Ovary (tissue), 9 donors: ENCODE data around the gene AANAT. TPM values are rescaled to one million over a fixed set of nuclear protein-coding genes. Genes with fewer than 3 reads are reported as not detected.

ENCODE experiments used
- DNase-seq, 5 donors: peaks; one replicate each; pipeline ENCODE4 v3.0.0-alpha.2; 2019 to 2020
- H3K27ac ChIP-seq, 2 donors: fragments of 200-600 bp; one replicate each; pipeline versions ENCODE4 v1.5.1 to v1.8.0; 2019 to 2022
- H3K27me3 ChIP-seq: fragments of 200-600 bp; one replicate; pipeline ENCODE4 v1.8.0; 2022
- H3K36me3 ChIP-seq: fragments of 200-600 bp; sonication (generic); one replicate; pipeline ENCODE4 v1.5.1; 2019
- H3K4me1 ChIP-seq: one replicate; pipeline ENCODE4 v1.8.1; 2013; ENCODE audit warnings: mild to moderate bottlenecking, moderate library complexity; ENCODE audit not compliant: insufficient read depth
- H3K4me3 ChIP-seq: fragments of 200-600 bp; sonication (generic); one replicate; pipeline ENCODE4 v1.5.1; 2017
- H3K9me3 ChIP-seq, 2 donors: fragments of 200-600 bp in 1 of 2; sonication (generic) in 1 of 2; one replicate each; pipeline versions ENCODE4 v1.5.1 to v1.8.1; 2013 to 2019; ENCODE audit warnings: mild to moderate bottlenecking in 1 of 2, moderate library complexity in 1 of 2
- CTCF ChIP-seq, 3 donors: fragments of 450-650 bp in 2 of 3; fragments of 200-600 bp in 1 of 3; IDR thresholded peaks; one replicate each; pipeline versions ENCODE4 v1.5.1 to v1.8.0; 2016 to 2022; ENCODE audit warnings: antibody characterized with exemption in 3 of 3, mild to moderate bottlenecking in 1 of 3
- EP300 ChIP-seq: sonication (generic); formaldehyde crosslinking; IDR thresholded peaks from one replicate; pipeline ENCODE4 v1.6.1; 2017; ENCODE audit warnings: antibody characterized with exemption
- POLR2A ChIP-seq: fragments of 450-650 bp; IDR thresholded peaks from one replicate; pipeline ENCODE4 v1.6.1; 2017; ENCODE audit warnings: antibody characterized with exemption, mild to moderate bottlenecking, moderate library complexity
- WGBS, 3 donors: extraction: QIAGEN DNeasy Blood & Tissue Kit in 1 of 3; methylation state at CpG; one replicate each; pipeline versions ENCODE4 v1.1.5 to v1.1.7; 2013 to 2017; 5-methylcytosine and 5-hydroxymethylcytosine counted together
- intact Hi-C, 4 donors: fragments of 100-400 bp; cut with DNase I; formaldehyde crosslinking; loops; one replicate each; pipeline versions ENCODE4 v1.11.0 to v1.15.1; 2022 to 2023
- polyA plus RNA-seq, 2 donors: library from polyadenylated mRNA; stranded (reverse); fragments of 200-250 nt in 1 of 2; fragments of 350-450 nt in 1 of 2; fragmentation: Illumina TruSeq in 1 of 2; extraction: RNeasy Lipid Tissue Mini Kit (QIAGEN cat#74804) in 1 of 2; gene quantifications; one replicate each; pipeline ENCODE4 v1.2.3, GENCODE V29; 2013 to 2014
- total RNA-seq, 7 donors: library from RNA; depleted of rRNA in 2 of 7; stranded (reverse); fragments of >200 nt in 2 of 7; fragmentation: NEBNext Ultra II Directional in 3 of 7; extraction: Animal tissue kit (Norgen Biotek cat#: 25700) in 3 of 7; gene quantifications; one replicate each; pipeline versions ENCODE4 v1.1.0 to v1.2.4, GENCODE V29; 2016 to 2023
- donor health status: DM: no; HTN: no; CAD: no; lungs with moderate emphysema.
- donor health status: DM: no; HTN: no; CAD: no.
- donor health status: Bipolar disorder and iron deficiency.
- donor health status: DM: yes; HTN: yes; CAD: no.
- donor health status: DM: no; HTN: no; CAD: no.
- donor health status: DM: yes; HTN: yes; CAD: no.

AANAT gene
- total and polyA plus RNA-seq, 9 donors = not detected

- WGBS, 3 donors = 95 to 98% (median 95%) methylated on average over 9 of the region's 9 CpGs
- intact Hi-C loops = no loop called here
These were observed 33.7 kb upstream of the AANAT start for GRCh38 chr17:76433693-76434092.

GRCh38 chr17:76434870-76435269 is 32.5 kb upstream of the AANAT start:
- no peak overlapping the region for H3K27ac ChIP-seq
- DNase-seq = no peak
- intact Hi-C loops = no loop called here

More at GRCh38 chr17:76433693-76434092, 33.7 kb upstream of the AANAT start:
- TF ChIP-seq POLR2A (no peak), CTCF (IDR thresholded peaks at IDR 0.05) (no peak), EP300 (no peak)
- no peak overlapping the region for H3K4me3 ChIP-seq
- H3K4me1 ChIP-seq = peaks cover 2% of the 10 kb centered on the region
- no peaks in the 10 kb centered on the region for H3K36me3 ChIP-seq
- no peak for DNase-seq
- H3K9me3 ChIP-seq = no peaks in the 10 kb centered on the region
- H3K27ac ChIP-seq = no peak overlapping the region
- H3K27me3 ChIP-seq = no peaks in the 10 kb centered on the region

GRCh38 chr17:76435751-76436150 is 31.7 kb upstream of the AANAT start:
- H3K27me3 ChIP-seq = no peaks in the 10 kb centered on the region
- peaks cover 2% of the 10 kb centered on the region for H3K4me1 ChIP-seq
- H3K36me3 ChIP-seq = no peaks in the 10 kb centered on the region
- no peak overlapping the region for H3K27ac ChIP-seq
- TF ChIP-seq CTCF (IDR thresholded peaks at IDR 0.05) = no peak
- no peak for TF ChIP-seq EP300
- no peak for TF ChIP-seq POLR2A
- no peaks in the 10 kb centered on the region for H3K9me3 ChIP-seq
- WGBS, 3 donors = 94 to 97% (median 95%) methylated on average over 11 of the region's 11 CpGs
- DNase-seq = no peak
- no peak overlapping the region for H3K4me3 ChIP-seq
- intact Hi-C loops = no loop called here

More at GRCh38 chr17:76434870-76435269, 32.5 kb upstream of the AANAT start:
- peaks cover 2% of the 10 kb centered on the region for H3K4me1 ChIP-seq
- no peak overlapping the region for H3K4me3 ChIP-seq
- WGBS, 3 donors = 87 to 88% (median 88%) methylated on average over 7 of the region's 7 CpGs
- no peak for TF ChIP-seq CTCF (IDR thresholded peaks at IDR 0.05)
- no peak for TF ChIP-seq POLR2A
- no peak for TF ChIP-seq EP300
- H3K9me3 ChIP-seq = no peaks in the 10 kb centered on the region
- no peaks in the 10 kb centered on the region for H3K27me3 ChIP-seq
- H3K36me3 ChIP-seq = no peaks in the 10 kb centered on the region

DNA sequence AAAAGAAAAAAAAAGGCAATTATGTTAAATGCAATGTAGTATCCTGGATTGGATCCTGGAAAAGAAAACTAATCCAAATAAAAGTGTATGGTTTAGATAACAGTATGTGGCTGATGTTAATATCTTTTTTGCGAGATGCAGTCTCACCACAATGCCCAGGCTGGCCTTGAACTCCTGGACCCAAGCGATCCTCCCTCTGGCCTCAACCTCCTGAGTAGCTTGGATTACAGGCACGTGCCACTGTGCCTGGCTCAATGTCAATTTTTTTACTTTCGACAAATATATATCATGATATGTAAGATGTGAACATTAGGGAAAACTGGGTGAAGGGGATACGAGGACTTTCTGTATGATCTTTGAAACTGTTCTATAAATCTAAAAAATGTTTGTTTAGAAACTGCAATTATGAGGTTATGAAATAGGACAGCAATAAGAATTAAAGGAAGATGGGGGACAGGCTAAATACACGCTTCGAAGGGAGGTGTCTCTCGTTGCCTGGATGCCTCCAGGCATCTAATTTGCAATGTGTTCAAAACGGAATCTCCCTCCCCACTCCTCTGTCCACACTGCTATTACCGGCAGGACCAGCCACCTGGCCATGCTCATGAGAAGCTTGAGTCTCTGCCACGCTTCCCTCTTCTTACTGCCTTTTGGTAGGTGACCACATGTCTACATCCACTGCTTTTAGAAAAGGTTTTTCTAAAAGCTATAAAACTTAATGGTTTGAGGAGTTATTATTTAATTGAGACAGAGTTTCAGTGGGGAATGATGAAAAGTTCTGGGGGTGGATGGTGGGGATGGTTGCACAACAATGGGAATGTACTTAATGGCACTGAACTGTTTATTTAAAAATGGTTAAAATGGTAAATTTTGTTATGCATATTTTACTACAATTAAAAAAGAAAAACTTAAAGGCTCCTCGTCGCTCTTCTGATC is 29.7 kb upstream of the AANAT start:
- no peak overlapping the region for H3K27ac ChIP-seq
- TF ChIP-seq EP300 (no peak), POLR2A (no peak), CTCF (IDR thresholded peaks at IDR 0.05) (no peak)
- H3K4me1 ChIP-seq = peaks cover 2% of the 10 kb centered on the region
- no peak overlapping the region for H3K4me3 ChIP-seq
- H3K9me3 ChIP-seq = no peaks in the 10 kb centered on the region
- DNase-seq = no peak
- intact Hi-C loops = no loop called here
- WGBS, 3 donors = 59 to 67% (median 62%) methylated on average over 13 of the region's 13 CpGs
- H3K27me3 ChIP-seq = no peaks in the 10 kb centered on the region
- no peaks in the 10 kb centered on the region for H3K36me3 ChIP-seq
